WTC11 (cell line): ENCODE measurements around the gene NEK4. TPM values are rescaled to one million over a fixed set of nuclear protein-coding genes. Genes with fewer than 3 reads are reported as not detected.

Experiments used
- ATAC-seq: fragments of 200-7000 bp; cut with Tn5 transposase; 2 replicates; pipeline ENCODE4 v1.10.0; 2021; ENCODE audit warnings: mild to moderate bottlenecking, moderate library complexity
- CTCF ChIA-PET: fragments of 300-600 bp; sonication (Branson Sonifier 250); formaldehyde crosslinking; loops from one replicate; lab custom pipeline; 2021; ENCODE audit warnings: antibody characterized with exemption; lab: Charles Lee
- POLR2A ChIA-PET: fragments of 350-600 bp; sonication (Branson Sonifier 250); formaldehyde crosslinking; loops from one replicate; lab custom pipeline; 2021; ENCODE audit warnings: antibody characterized with exemption; lab: Charles Lee
- DNase-seq: peaks from one replicate; pipeline ENCODE4 v3.0.0; 2021; ENCODE audit warnings: low spot score
- H3K27ac Mint-ChIP-seq: 2 replicates; pipeline ENCODE4 v1.8.0; 2021; ENCODE audit warnings: mixed read lengths
- H3K27me3 Mint-ChIP-seq: 2 replicates; pipeline ENCODE4 v1.8.0; 2021; ENCODE audit warnings: low read depth, mild to moderate bottlenecking, moderate library complexity, mixed read lengths
- H3K36me3 Mint-ChIP-seq: 2 replicates; pipeline ENCODE4 v1.8.0; 2021; ENCODE audit warnings: mixed read lengths
- H3K4me1 Mint-ChIP-seq: 2 replicates; pipeline ENCODE4 v1.8.0; 2022; ENCODE audit warnings: mixed read lengths
- H3K4me3 Mint-ChIP-seq: 2 replicates; pipeline ENCODE4 v1.8.0; 2021; ENCODE audit warnings: mild to moderate bottlenecking, moderate library complexity, mixed read lengths
- H3K9me3 Mint-ChIP-seq: 2 replicates; pipeline ENCODE4 v1.8.0; 2021; ENCODE audit warnings: mixed read lengths
- CTCF ChIP-seq: fragments of 200-600 bp; IDR thresholded peaks from 2 replicates; pipeline ENCODE4 v1.8.0; 2022; ENCODE audit warnings: antibody characterized with exemption
- E2F1 ChIP-seq: sonication (generic); formaldehyde crosslinking; IDR thresholded peaks from 2 replicates; pipeline ENCODE4 v1.8.0; 2022; ENCODE audit warnings: mild to moderate bottlenecking, missing genetic modification reagents
- FOXP1 ChIP-seq: sonication (generic); formaldehyde crosslinking; IDR thresholded peaks from 2 replicates; pipeline ENCODE4 v1.8.0; 2022; ENCODE audit warnings: missing genetic modification reagents, mild to moderate bottlenecking, moderate library complexity, borderline replicate concordance
- JUN ChIP-seq: sonication (generic); formaldehyde crosslinking; IDR thresholded peaks from 2 replicates; pipeline ENCODE4 v1.8.0; 2023; ENCODE audit warnings: mild to moderate bottlenecking, missing genetic modification reagents
- MAX ChIP-seq: sonication (generic); formaldehyde crosslinking; IDR thresholded peaks from 2 replicates; pipeline ENCODE4 v1.8.0; 2022; ENCODE audit warnings: mild to moderate bottlenecking, missing genetic modification reagents
- TEAD1 ChIP-seq: sonication (generic); formaldehyde crosslinking; IDR thresholded peaks from 2 replicates; pipeline ENCODE4 v1.8.0; 2022; ENCODE audit warnings: mild to moderate bottlenecking, missing genetic modification reagents
- TP53 ChIP-seq: sonication (generic); formaldehyde crosslinking; IDR thresholded peaks from 2 replicates; pipeline ENCODE4 v1.8.1; 2023; ENCODE audit warnings: mild to moderate bottlenecking, missing genetic modification reagents
- ZNF232 ChIP-seq: sonication (generic); formaldehyde crosslinking; IDR thresholded peaks from 2 replicates; pipeline ENCODE4 v1.8.0; 2022; ENCODE audit warnings: mild to moderate bottlenecking, missing genetic modification reagents
- ZNF263 ChIP-seq: sonication (generic); formaldehyde crosslinking; IDR thresholded peaks from 2 replicates; pipeline ENCODE4 v1.8.1; 2022; ENCODE audit warnings: low read depth, mild to moderate bottlenecking, moderate library complexity, missing genetic modification reagents
- ZNF281 ChIP-seq: sonication (generic); formaldehyde crosslinking; IDR thresholded peaks from 2 replicates; pipeline ENCODE4 v1.8.0; 2023; ENCODE audit warnings: mild to moderate bottlenecking, missing genetic modification reagents
- ZNF396 ChIP-seq: fragments of 250-450 bp; sonication (Bioruptor Pico); IDR thresholded peaks from 2 replicates; pipeline ENCODE4 v1.8.0; 2021; ENCODE audit warnings: mild to moderate bottlenecking, moderate library complexity, borderline replicate concordance
- total RNA-seq: library from RNA; stranded (reverse); gene quantifications from 3 replicates; pipeline ENCODE4 v1.2.3, GENCODE V29; 2021
- TF ChIP-seq, protein P1 (sequence below): fragments of 250-450 bp; sonication (Bioruptor Pico); IDR thresholded peaks from 2 replicates; pipeline ENCODE4 v1.9.0; 2021; ENCODE audit warnings: mild to moderate bottlenecking
- TF ChIP-seq, protein P2 (sequence below): sonication (generic); formaldehyde crosslinking; IDR thresholded peaks from 2 replicates; pipeline ENCODE4 v1.8.0; 2023; ENCODE audit warnings: missing genetic modification reagents

Gene NEK4
- total RNA-seq, 1 experiment from 2014 or later, result 31.4 TPM

DNA sequence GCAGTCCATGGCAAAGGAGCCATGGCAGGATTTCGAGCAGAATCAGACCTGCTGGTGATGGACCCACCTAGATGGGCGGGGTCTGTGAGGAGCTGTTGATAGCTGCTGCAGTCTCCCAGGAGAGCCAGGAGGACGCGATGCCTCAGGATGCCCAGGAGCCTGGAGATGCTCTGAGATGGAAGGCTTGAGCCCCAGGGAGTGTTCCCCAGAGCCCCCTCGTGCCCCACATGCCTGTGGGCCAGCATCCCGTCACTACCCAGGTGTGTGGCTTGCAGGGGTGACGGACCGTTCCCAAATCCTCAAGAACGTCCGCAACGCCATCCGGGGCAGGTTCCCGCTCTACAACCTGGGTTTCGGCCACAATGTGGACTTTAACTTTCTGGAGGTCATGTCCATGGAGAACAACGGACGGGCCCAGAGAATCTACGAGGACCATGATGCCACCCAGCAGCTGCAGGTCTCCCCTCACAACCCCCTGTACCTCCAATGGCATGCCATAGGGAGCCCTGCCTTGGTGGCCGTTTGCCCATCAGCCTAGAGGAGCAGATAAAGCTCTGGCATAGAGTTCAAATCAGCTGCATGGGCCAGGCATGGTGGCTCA lies 13.4 kb upstream of the NEK4 start (continued):
- TF ChIP-seq JUN (CRISPR knock-in tag), result no peak

DNA sequence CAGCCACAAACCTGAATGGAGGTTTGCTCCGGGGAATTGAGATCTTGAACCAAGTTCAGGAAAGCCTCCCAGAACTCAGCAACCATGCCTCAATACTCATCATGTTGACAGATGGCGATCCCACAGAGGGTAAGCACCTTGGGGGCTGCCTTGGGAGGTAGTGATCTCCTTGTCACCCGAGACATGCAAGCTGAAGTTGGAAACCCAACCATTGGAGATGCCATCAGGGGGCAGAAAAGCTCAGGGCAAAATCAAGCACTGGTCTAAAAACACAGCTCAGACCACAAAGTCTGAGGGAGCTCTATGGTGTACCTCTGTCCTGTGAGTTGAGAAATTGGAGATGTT lies 12.4 kb upstream of the NEK4 start:
- TF ChIP-seq ZNF281 (no peak), FOXP1 (CRISPR knock-in tag) (no peak), ZNF232 (CRISPR knock-in tag) (no peak), TEAD1 (CRISPR knock-in tag) (no peak), ZNF396 (CRISPR knock-in tag) (no peak), TP53 (CRISPR knock-in tag) (no peak), MAX (CRISPR knock-in tag) (no peak), E2F1 (CRISPR knock-in tag) (no peak), ZNF263 (no peak), CTCF (no peak)
- TF ChIP-seq, protein P1, sequence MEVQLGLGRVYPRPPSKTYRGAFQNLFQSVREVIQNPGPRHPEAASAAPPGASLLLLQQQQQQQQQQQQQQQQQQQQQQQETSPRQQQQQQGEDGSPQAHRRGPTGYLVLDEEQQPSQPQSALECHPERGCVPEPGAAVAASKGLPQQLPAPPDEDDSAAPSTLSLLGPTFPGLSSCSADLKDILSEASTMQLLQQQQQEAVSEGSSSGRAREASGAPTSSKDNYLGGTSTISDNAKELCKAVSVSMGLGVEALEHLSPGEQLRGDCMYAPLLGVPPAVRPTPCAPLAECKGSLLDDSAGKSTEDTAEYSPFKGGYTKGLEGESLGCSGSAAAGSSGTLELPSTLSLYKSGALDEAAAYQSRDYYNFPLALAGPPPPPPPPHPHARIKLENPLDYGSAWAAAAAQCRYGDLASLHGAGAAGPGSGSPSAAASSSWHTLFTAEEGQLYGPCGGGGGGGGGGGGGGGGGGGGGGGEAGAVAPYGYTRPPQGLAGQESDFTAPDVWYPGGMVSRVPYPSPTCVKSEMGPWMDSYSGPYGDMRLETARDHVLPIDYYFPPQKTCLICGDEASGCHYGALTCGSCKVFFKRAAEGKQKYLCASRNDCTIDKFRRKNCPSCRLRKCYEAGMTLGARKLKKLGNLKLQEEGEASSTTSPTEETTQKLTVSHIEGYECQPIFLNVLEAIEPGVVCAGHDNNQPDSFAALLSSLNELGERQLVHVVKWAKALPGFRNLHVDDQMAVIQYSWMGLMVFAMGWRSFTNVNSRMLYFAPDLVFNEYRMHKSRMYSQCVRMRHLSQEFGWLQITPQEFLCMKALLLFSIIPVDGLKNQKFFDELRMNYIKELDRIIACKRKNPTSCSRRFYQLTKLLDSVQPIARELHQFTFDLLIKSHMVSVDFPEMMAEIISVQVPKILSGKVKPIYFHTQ (CRISPR knock-in tag), result no peak
- TF ChIP-seq, protein P2, sequence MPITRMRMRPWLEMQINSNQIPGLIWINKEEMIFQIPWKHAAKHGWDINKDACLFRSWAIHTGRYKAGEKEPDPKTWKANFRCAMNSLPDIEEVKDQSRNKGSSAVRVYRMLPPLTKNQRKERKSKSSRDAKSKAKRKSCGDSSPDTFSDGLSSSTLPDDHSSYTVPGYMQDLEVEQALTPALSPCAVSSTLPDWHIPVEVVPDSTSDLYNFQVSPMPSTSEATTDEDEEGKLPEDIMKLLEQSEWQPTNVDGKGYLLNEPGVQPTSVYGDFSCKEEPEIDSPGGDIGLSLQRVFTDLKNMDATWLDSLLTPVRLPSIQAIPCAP (CRISPR knock-in tag), result no peak
- TF ChIP-seq, all 79 proteins: peak for 0
- H3K27ac Mint-ChIP-seq, result no peak overlapping the region
- H3K4me3 Mint-ChIP-seq, result no peak overlapping the region
- H3K9me3 Mint-ChIP-seq, result no peaks in the 10 kb centered on the region
- no peaks in the 10 kb centered on the region for H3K36me3 Mint-ChIP-seq
- ChIA-PET POLR2A (interaction anchor here (1.6 kb wide), 1 partner anchor 13 kb away, joined by 4 read pairs; the partner anchor contains the start of gene NEK4), CTCF (interaction anchor here (2.2 to 3.5 kb wide), 3 partner anchors 9 to 38 kb away, joined by 8 to 27 read pairs (median 26); no protein-coding TSS in a partner anchor)
- H3K27me3 Mint-ChIP-seq, result no peaks in the 10 kb centered on the region
- peak; percentile 4 for DNase-seq
- no peak for ATAC-seq
- H3K4me1 Mint-ChIP-seq, result peaks cover 13% of the 10 kb centered on the region
